DOHH2 (cell line): ENCODE measurements around the gene CACNB4.
"Not testable (repeated sequence)": the region's sequence is repeated elsewhere in the genome, so short reads cannot be mapped to it uniquely, and the experiment has no call there.

Experiments used
- EZH2phosphoT487 ChIP-seq: fragments of 200-600 bp; sonication (generic); IDR thresholded peaks from 2 replicates; pipeline ENCODE4 v1.6.1; 2017; ENCODE audit warnings: borderline replicate concordance, mild to moderate bottlenecking, antibody characterized with exemption, low read length, moderate library complexity, mixed read lengths
- TF ChIP-seq, protein P1 (sequence below): fragments of 200-600 bp; sonication (generic); IDR thresholded peaks from one replicate; pipeline ENCODE4 v1.5.1; 2014; ENCODE audit warnings: antibody characterized with exemption, mild to moderate bottlenecking, low read depth, low read length; ENCODE audit not compliant: poor library complexity, severe bottlenecking

DNA sequence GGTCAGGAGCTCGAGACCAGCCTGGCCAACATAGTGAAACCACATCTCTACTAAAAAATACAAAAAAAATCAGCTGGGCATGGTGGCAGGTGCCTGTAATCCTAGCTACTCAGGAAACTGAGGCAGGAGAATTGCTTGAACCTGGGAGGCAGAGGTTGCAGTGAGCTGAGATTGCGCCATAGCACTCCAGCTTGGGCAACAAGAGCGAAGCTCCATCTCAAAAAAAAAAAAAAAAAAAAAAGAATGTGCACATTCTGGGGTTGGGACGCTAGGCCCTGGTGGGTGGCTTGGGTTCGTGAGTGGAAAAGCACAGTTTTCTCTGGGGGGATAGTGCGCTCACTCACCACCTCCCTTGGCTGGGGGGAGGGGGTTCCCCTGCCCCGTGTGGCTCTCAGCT, 183.2 kb downstream of the CACNB4 start:
- TF ChIP-seq, protein P1, sequence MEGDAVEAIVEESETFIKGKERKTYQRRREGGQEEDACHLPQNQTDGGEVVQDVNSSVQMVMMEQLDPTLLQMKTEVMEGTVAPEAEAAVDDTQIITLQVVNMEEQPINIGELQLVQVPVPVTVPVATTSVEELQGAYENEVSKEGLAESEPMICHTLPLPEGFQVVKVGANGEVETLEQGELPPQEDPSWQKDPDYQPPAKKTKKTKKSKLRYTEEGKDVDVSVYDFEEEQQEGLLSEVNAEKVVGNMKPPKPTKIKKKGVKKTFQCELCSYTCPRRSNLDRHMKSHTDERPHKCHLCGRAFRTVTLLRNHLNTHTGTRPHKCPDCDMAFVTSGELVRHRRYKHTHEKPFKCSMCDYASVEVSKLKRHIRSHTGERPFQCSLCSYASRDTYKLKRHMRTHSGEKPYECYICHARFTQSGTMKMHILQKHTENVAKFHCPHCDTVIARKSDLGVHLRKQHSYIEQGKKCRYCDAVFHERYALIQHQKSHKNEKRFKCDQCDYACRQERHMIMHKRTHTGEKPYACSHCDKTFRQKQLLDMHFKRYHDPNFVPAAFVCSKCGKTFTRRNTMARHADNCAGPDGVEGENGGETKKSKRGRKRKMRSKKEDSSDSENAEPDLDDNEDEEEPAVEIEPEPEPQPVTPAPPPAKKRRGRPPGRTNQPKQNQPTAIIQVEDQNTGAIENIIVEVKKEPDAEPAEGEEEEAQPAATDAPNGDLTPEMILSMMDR, result not testable (repeated sequence)
- not testable (repeated sequence) for TF ChIP-seq EZH2phosphoT487
